Activated T-cell treated with anti-CD3 and anti-CD28 coated beads, Interleukin-2, amount 50 U/mL, for 72 hours (primary cell): ENCODE measurements around the gene BTLA. TPM values are rescaled to one million over a fixed set of nuclear protein-coding genes. Genes with fewer than 3 reads are reported as not detected.
"Not testable (repeated sequence)": the region's sequence is repeated elsewhere in the genome, so short reads cannot be mapped to it uniquely, and the experiment has no call there.

Experiments
- ATAC-seq, 2 donors: fragments of 150-1000 bp; cut with Tn5 transposase; replicated peaks in 1 of 2; 2 replicates each; pipeline ENCODE4 v1.10.0; 2021; ENCODE audit warnings: moderate library complexity in 2 of 2, mild to moderate bottlenecking in 1 of 2
- DNase-seq, 2 donors: peaks; one replicate each; pipeline ENCODE4 v3.0.0; 2021 to 2022; ENCODE audit warnings: mixed read lengths in 1 of 2
- H3K27ac Mint-ChIP-seq: one replicate; pipeline ENCODE4 v1.8.0; 2022; ENCODE audit warnings: mild to moderate bottlenecking, moderate library complexity, mixed read lengths
- H3K27me3 Mint-ChIP-seq: one replicate; pipeline ENCODE4 v1.8.0; 2022; ENCODE audit warnings: low read depth, mixed read lengths
- H3K36me3 Mint-ChIP-seq, 2 donors: one replicate each; pipeline ENCODE4 v1.8.0; 2022; ENCODE audit warnings: mixed read lengths in 2 of 2, mild to moderate bottlenecking in 1 of 2; ENCODE audit not compliant: insufficient read depth in 2 of 2
- H3K4me1 Mint-ChIP-seq: one replicate; pipeline ENCODE4 v1.8.0; 2022; ENCODE audit warnings: low read depth, mixed read lengths
- H3K4me3 Mint-ChIP-seq, 2 donors: one replicate each; pipeline ENCODE4 v1.8.0; 2022; ENCODE audit warnings: mild to moderate bottlenecking in 2 of 2, mixed read lengths in 2 of 2, moderate library complexity in 2 of 2
- H3K9me3 Mint-ChIP-seq, 2 donors: one replicate each; pipeline ENCODE4 v1.8.0; 2022; ENCODE audit warnings: mixed read lengths in 2 of 2
- total RNA-seq, 2 donors: library from RNA; stranded (reverse); gene quantifications; one replicate each; pipeline ENCODE4 v1.2.3, GENCODE V29; 2022

Gene BTLA
- total RNA-seq, 2 donors from 2014 or later: 17.5 to 21.3 TPM

DNA sequence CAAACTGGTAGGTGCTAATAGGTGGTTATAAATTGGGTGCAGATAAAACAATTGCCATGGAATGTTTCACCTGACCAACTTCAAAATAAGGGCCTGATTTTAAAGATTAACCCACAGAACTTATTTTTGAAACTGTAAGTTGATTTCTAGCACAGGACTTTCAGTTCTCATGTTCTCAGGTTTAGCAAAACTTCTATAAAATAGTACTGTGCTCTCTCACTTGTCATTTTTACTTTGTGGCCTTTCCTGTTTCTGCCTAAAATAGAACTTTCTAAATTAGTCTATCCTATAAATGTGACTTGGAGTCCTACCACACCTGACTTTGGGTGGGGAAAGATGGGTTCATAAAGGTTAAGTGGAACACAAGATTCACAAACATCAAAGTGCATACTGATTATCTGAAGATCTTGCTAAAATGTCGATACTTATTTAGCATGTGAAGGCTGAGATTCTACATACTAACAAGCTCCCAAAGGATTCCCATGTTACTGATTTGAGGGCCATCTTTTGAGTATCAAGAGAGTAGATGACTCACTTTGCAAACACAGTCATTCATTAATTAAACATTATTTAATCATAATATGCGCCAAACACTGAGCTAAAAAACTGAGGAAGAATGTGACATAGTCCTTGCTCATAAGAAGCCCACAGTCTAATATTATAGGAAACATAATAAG lies 38.6 kb downstream of the BTLA start:
- Mint-ChIP-seq H3K4me3 (peak overlapping the region; percentile 63 to 92), H3K27me3 (no peaks in the 10 kb centered on the region), H3K4me1 (peaks cover 65% of the 10 kb centered on the region), H3K36me3 (peaks cover 5 to 12% of the 10 kb centered on the region in 2 donors), H3K27ac (peak overlapping the region; percentile 86), H3K9me3 (peaks cover 0 to 1% of the 10 kb centered on the region in 2 donors)
- DNase-seq (no peak), ATAC-seq (peak; percentile 48 to 50)

DNA sequence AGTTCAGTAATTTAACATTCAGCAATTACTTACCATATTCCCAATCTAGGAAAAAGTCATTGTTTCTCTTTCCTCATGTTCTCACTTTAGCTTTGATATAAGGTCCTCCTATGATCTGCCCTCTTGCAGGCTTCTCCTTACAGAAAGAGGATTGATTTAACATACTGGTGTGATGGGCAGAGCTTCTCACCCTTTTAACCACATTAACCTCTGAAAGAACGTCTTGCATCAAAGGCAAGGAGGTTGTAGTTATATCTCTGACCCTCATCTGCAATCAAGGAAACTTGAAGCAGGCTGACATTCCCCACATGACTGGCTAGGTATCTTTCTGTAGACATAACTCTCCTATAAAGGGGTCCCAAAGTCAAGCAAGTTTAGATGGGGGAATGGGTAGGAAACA lies 39.5 kb downstream of the BTLA start:
- H3K36me3 Mint-ChIP-seq: peaks cover 5 to 9% of the 10 kb centered on the region in 2 donors
- peak; percentile 16 to 19 for DNase-seq
- H3K27me3 Mint-ChIP-seq: no peaks in the 10 kb centered on the region
- peak overlapping the region; percentile 86 for H3K27ac Mint-ChIP-seq
- H3K9me3 Mint-ChIP-seq: peaks cover 0 to 1% of the 10 kb centered on the region in 2 donors
- H3K4me3 Mint-ChIP-seq: peak overlapping the region; percentile 63 to 92
- peak; percentile 74 to 83 for ATAC-seq
- peaks cover 56% of the 10 kb centered on the region for H3K4me1 Mint-ChIP-seq

GRCh38 chr3:112456147-112456546 lies 43.1 kb downstream of the BTLA start:
- Mint-ChIP-seq H3K36me3 (peaks cover 1 to 9% of the 10 kb centered on the region in 2 donors), H3K4me1 (peaks cover 21% of the 10 kb centered on the region), H3K9me3 (peaks cover 0 to 1% of the 10 kb centered on the region in 2 donors), H3K27me3 (no peaks in the 10 kb centered on the region), H3K4me3 (no peak overlapping the region), H3K27ac (no peak overlapping the region)
- ATAC-seq (no peak), DNase-seq (no peak)

- no peak for ATAC-seq
- no peaks in the 10 kb centered on the region for H3K27me3 Mint-ChIP-seq
- H3K27ac Mint-ChIP-seq: peak overlapping the region; percentile 82
- H3K4me1 Mint-ChIP-seq: peaks cover 11% of the 10 kb centered on the region
- H3K4me3 Mint-ChIP-seq: no peak overlapping the region
- DNase-seq: no peak
- H3K36me3 Mint-ChIP-seq: no peaks in the 10 kb centered on the region
- no peaks in the 10 kb centered on the region for H3K9me3 Mint-ChIP-seq
These were observed 50.3 kb downstream of the BTLA start for GRCh38 chr3:112448939-112449338.

DNA sequence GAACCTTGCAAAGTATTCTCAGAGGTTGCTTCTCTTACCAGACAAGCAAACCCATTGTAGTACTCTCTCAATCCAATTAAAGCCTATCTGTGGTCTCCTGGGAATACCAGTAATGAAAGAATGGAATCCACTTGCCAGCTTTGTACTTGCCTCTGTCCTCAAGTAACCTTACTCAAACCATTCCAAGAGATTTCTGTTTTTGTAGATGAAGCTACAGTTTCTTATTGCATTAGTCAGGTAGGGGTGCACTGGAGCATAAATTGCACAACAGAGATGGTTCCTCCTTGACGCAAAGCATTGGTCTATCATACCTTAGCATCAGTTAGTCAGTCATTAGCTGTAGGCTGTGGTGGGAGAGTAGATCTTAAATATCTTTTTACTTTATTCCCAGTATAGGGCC lies 52.9 kb downstream of the BTLA start:
- ATAC-seq (no peak), DNase-seq (no peak)
- Mint-ChIP-seq H3K27me3 (no peaks in the 10 kb centered on the region), H3K4me1 (peaks cover 17% of the 10 kb centered on the region), H3K27ac (no peak overlapping the region), H3K4me3 (no peak overlapping the region), H3K36me3 (no peaks in the 10 kb centered on the region), H3K9me3 (no peaks in the 10 kb centered on the region)

DNA sequence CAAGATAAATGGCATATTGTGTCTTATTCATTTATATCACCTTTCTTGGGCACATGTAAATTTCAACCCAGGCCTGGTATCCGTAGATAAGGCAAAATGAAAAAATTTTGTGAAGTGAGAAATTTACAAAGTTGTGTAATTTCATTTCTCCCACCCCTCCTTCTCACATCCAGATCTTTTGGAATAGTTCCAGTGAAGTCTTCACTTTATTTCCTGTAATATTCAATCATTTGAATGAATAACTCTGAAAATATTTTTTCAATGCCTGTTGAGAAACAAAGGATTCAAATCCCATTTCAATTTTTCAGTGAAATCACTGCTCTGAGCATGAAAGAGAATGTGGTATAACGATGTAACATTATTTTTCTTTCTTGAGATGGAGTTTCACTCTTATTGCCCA lies 53.4 kb downstream of the BTLA start:
- no peak overlapping the region for H3K27ac Mint-ChIP-seq
- peaks cover 21% of the 10 kb centered on the region for H3K4me1 Mint-ChIP-seq
- H3K36me3 Mint-ChIP-seq: no peaks in the 10 kb centered on the region
- DNase-seq (no peak), ATAC-seq (no peak)
- H3K4me3 Mint-ChIP-seq: no peak overlapping the region
- no peaks in the 10 kb centered on the region for H3K9me3 Mint-ChIP-seq
- no peaks in the 10 kb centered on the region for H3K27me3 Mint-ChIP-seq

- peaks cover 61% of the 10 kb centered on the region for H3K4me1 Mint-ChIP-seq
- peaks cover 8 to 14% of the 10 kb centered on the region in 2 donors for H3K36me3 Mint-ChIP-seq
- H3K9me3 Mint-ChIP-seq: peaks cover 4 to 7% of the 10 kb centered on the region in 2 donors
- peak; percentile 86 to 96 for ATAC-seq
- H3K27me3 Mint-ChIP-seq: no peaks in the 10 kb centered on the region
- no peak overlapping the region for H3K4me3 Mint-ChIP-seq
- DNase-seq: peak; percentile 17 to 23
- H3K27ac Mint-ChIP-seq: no peak overlapping the region
These were observed 61.9 kb downstream of the BTLA start for GRCh38 chr3:112437146-112438022.

DNA sequence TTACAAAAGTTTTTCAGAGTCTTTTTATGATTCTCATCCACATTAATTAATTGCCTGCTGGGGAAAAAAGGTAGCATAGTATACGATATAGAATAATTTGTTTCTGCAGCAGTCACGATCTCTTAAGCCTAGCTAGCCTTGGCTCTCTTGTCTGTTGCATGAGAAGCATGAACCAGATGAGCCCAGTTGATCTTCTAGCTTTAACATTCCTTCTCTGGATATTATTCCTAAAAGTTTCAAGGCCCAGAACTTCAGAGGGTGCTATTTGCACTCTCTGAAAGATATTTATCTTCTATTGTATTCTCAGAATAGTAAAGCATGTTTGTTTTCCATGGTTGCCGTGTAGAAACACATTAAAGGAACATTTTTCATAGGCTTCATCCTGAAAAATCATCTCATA lies 69.3 kb downstream of the BTLA start:
- Mint-ChIP-seq H3K4me3 (no peak overlapping the region), H3K27ac (no peak overlapping the region), H3K9me3 (peaks cover 5 to 6% of the 10 kb centered on the region in 2 donors), H3K36me3 (peaks cover 7 to 16% of the 10 kb centered on the region in 2 donors), H3K4me1 (peaks cover 25% of the 10 kb centered on the region), H3K27me3 (no peaks in the 10 kb centered on the region)
- DNase-seq: no peak
- no peak for ATAC-seq

GRCh38 chr3:112427123-112427522 lies 72.1 kb downstream of the BTLA start:
- no peak for ATAC-seq
- Mint-ChIP-seq H3K4me3 (no peak overlapping the region), H3K27ac (no peak overlapping the region), H3K36me3 (peaks cover 4 to 7% of the 10 kb centered on the region in 2 donors), H3K27me3 (no peaks in the 10 kb centered on the region), H3K9me3 (peaks cover 3 to 4% of the 10 kb centered on the region in 2 donors), H3K4me1 (peaks cover 4% of the 10 kb centered on the region)
- no peak for DNase-seq

DNA sequence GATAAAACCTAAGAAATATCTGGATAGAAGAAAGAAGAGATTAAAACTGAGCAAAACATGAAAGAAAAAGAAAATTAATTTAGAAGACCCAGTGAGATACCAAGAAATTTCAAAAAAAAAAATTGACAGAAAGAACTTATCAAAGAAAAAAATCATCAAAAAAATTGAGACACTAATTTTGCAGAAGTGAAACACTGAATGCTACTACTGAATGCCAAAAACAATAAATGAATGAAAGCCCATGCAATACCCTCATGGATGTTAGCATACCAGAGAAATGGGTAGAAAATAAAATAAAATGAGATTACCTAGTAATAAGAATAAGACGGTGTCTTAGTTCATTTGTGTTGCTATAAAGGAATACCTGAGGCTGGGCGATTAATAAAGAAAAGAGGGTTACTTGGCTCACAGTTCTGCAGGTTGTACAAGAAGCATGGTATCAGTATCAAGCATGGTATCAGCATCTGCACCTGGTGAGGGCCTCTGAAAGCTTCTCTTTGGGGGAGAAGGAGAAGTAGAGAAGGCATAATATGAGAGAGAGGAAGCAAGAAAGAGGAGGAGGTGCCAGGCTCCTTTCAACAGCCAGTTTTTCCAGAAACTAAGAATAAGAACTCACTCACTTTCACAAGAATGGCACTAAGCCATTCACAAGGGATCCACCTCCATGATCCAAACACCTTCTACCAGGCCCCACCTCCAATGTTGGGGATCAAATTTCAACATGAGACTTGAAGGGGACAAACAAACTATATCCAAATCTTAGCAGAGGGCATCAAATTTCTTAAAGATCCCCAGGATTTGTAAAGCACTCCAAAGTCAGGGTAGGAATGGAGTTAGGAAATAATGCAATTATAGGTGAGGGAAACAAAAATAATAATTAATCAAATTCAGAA lies 73.2 kb downstream of the BTLA start:
- Mint-ChIP-seq H3K27ac (no peak overlapping the region), H3K4me3 (no peak overlapping the region), H3K27me3 (no peaks in the 10 kb centered on the region), H3K36me3 (peaks cover 0 to 2% of the 10 kb centered on the region in 2 donors), H3K9me3 (no peaks in the 10 kb centered on the region), H3K4me1 (peaks cover 4% of the 10 kb centered on the region)
- ATAC-seq: no peak
- DNase-seq: no peak

- Mint-ChIP-seq H3K36me3 (no peaks in the 10 kb centered on the region), H3K9me3 (no peaks in the 10 kb centered on the region), H3K27ac (no peak overlapping the region), H3K4me1 (peaks cover 4% of the 10 kb centered on the region), H3K4me3 (no peak overlapping the region), H3K27me3 (no peaks in the 10 kb centered on the region)
- no peak for DNase-seq
- ATAC-seq: no peak
These were observed 73.9 kb downstream of the BTLA start for GRCh38 chr3:112425382-112425781.

DNA sequence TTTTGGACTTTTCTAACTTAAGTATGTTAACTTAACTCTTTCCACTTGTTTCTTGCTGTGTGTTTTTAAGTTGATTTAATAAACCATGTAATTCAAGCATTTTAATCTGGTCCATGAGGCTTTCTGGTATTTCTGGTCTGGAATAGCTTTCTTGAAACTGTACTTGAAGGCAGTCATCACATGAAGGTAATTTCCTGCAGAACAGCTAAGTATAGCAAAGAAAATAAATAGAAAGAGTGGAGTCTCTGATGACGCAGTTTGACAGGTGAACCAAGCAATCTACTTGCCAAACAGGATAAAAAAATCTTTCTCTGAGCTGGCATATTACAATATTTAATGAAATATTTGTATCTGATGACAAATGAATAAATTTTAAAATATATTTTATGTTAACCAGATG lies 74.9 kb downstream of the BTLA start:
- no peak for ATAC-seq
- no peak for DNase-seq
- no peaks in the 10 kb centered on the region for H3K9me3 Mint-ChIP-seq
- H3K27ac Mint-ChIP-seq: no peak overlapping the region
- no peaks in the 10 kb centered on the region for H3K36me3 Mint-ChIP-seq
- peaks cover 4% of the 10 kb centered on the region for H3K4me1 Mint-ChIP-seq
- no peak overlapping the region for H3K4me3 Mint-ChIP-seq
- H3K27me3 Mint-ChIP-seq: no peaks in the 10 kb centered on the region

DNA sequence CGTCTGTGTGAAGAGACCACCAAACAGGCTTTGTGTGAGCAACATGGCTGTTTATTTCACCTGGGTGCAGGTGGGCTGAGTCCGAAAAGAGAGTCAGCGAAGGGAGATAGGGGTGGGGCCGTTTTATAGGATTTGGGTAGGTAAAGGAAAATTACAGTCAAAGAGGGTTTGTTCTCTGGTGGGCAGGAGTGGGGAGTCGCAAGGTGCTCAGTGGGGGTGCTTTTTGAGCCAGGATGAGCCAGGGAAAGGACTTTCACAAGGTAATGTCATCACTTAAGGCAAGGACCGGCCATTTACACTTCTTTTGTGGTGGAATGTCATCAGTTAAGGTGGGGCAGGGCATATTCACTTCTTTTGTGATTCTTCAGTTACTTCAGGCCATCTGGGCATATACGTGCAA lies 76.4 kb downstream of the BTLA start:
- not testable (repeated sequence) for H3K9me3 Mint-ChIP-seq, H3K27ac Mint-ChIP-seq, H3K4me3 Mint-ChIP-seq, H3K36me3 Mint-ChIP-seq, ATAC-seq, H3K27me3 Mint-ChIP-seq, H3K4me1 Mint-ChIP-seq, DNase-seq
